ENCODE data around the gene ARID5B.
"Not testable (repeated sequence)": the region's sequence is repeated elsewhere in the genome, so short reads cannot be mapped to it uniquely, and the experiment has no call there.

GRCh38 chr10:61976951-61977721 is 75.6 kb downstream of the ARID5B start:
- TF ChIP-seq POLR2A (IDR thresholded peaks at IDR 0.05; ENCODE audit: low read depth, low read length); PAX5 (IDR thresholded peaks at IDR 0.05; ENCODE audit: insufficient read depth, low read length, severe bottlenecking); POLR2AphosphoS5 (IDR thresholded peaks at IDR 0.05; ENCODE audit: low read depth, low read length); TAF1 (IDR thresholded peaks at IDR 0.05; ENCODE audit: low read depth, low read length); POU2F2 (IDR thresholded peaks at IDR 0.05; ENCODE audit: low read depth, low read length); SPI1 (IDR thresholded peaks at IDR 0.05; ENCODE audit: low read depth, low read length): not testable (repeated sequence)

Measured in GM12891 (cell line).